ENCODE data around the gene CAMSAP3.

CAMSAP3 gene

GRCh38 chr19:7625763-7626372 is 30.2 kb downstream of the CAMSAP3 start:
- Mint-ChIP-seq H3K27ac (no peak overlapping the region), H3K27me3 (ENCODE audit: low read depth) (no peaks in the 10 kb centered on the region), H3K9me3 (no peaks in the 10 kb centered on the region), H3K36me3 (ENCODE audit: low read depth) (peaks cover 25% of the 10 kb centered on the region), H3K4me3 (no peak overlapping the region), H3K4me1 (ENCODE audit: low read depth) (peaks cover 28% of the 10 kb centered on the region)

- no peak overlapping the region for H3K27ac Mint-ChIP-seq
- H3K36me3 Mint-ChIP-seq (ENCODE audit: low read depth), result peaks cover 20% of the 10 kb centered on the region
- peaks cover 31% of the 10 kb centered on the region for H3K4me1 Mint-ChIP-seq (ENCODE audit: low read depth)
- no peak overlapping the region for H3K4me3 Mint-ChIP-seq
- H3K27me3 Mint-ChIP-seq (ENCODE audit: low read depth), result no peaks in the 10 kb centered on the region
- no peaks in the 10 kb centered on the region for H3K9me3 Mint-ChIP-seq
Measured at GRCh38 chr19:7627166-7627565, 31.5 kb downstream of the CAMSAP3 start.

GRCh38 chr19:7628589-7629311 is 33.1 kb downstream of the CAMSAP3 start:
- H3K4me3 Mint-ChIP-seq, result peak overlapping the region; percentile 99
- no peaks in the 10 kb centered on the region for H3K27me3 Mint-ChIP-seq (ENCODE audit: low read depth)
- H3K4me1 Mint-ChIP-seq (ENCODE audit: low read depth), result peaks cover 31% of the 10 kb centered on the region
- H3K36me3 Mint-ChIP-seq (ENCODE audit: low read depth), result peaks cover 15% of the 10 kb centered on the region
- no peaks in the 10 kb centered on the region for H3K9me3 Mint-ChIP-seq
- H3K27ac Mint-ChIP-seq, result peak overlapping the region; percentile 100

- peaks cover 13% of the 10 kb centered on the region for H3K36me3 Mint-ChIP-seq (ENCODE audit: low read depth)
- peaks cover 31% of the 10 kb centered on the region for H3K4me1 Mint-ChIP-seq (ENCODE audit: low read depth)
- H3K27ac Mint-ChIP-seq, result peak within 1 kb of the TSS; percentile 100
- peak within 1 kb of the TSS; percentile 99 for H3K4me3 Mint-ChIP-seq
- H3K27me3 Mint-ChIP-seq (ENCODE audit: low read depth), result no peaks in the 10 kb centered on the region
- H3K9me3 Mint-ChIP-seq, result no peaks in the 10 kb centered on the region
Measured at GRCh38 chr19:7629347-7630054, 33.8 kb downstream of the CAMSAP3 start, which contains the start of the genes PET100 and XAB2. PET100 (plus strand) TSS chr19:7629793; CDS start chr19:7629834, 41 bp downstream. XAB2 (minus strand) TSS chr19:7629545; CDS start chr19:7629527, 18 bp downstream.

- H3K4me1 Mint-ChIP-seq (ENCODE audit: low read depth), result peaks cover 36% of the 10 kb centered on the region
- H3K9me3 Mint-ChIP-seq, result no peaks in the 10 kb centered on the region
- H3K4me3 Mint-ChIP-seq, result no peak overlapping the region
- no peaks in the 10 kb centered on the region for H3K27me3 Mint-ChIP-seq (ENCODE audit: low read depth)
- peaks cover 11% of the 10 kb centered on the region for H3K36me3 Mint-ChIP-seq (ENCODE audit: low read depth)
- no peak overlapping the region for H3K27ac Mint-ChIP-seq
Measured at GRCh38 chr19:7631577-7631976, 35.9 kb downstream of the CAMSAP3 start.

- Mint-ChIP-seq H3K27ac (no peak overlapping the region), H3K4me1 (ENCODE audit: low read depth) (peaks cover 36% of the 10 kb centered on the region), H3K36me3 (ENCODE audit: low read depth) (peaks cover 9% of the 10 kb centered on the region)
Measured at GRCh38 chr19:7632340-7633203, 36.9 kb downstream of the CAMSAP3 start.

GRCh38 chr19:7633698-7634097 is 38.0 kb downstream of the CAMSAP3 start, which contains the start of gene PCP2:
PCP2 (minus strand) TSS chr19:7633719; CDS start chr19:7633457, 262 bp downstream.
- H3K9me3 Mint-ChIP-seq, result no peaks in the 10 kb centered on the region
- no peak within 1 kb of the TSS for H3K27ac Mint-ChIP-seq
- peaks cover 29% of the 10 kb centered on the region for H3K4me1 Mint-ChIP-seq (ENCODE audit: low read depth)
- H3K36me3 Mint-ChIP-seq (ENCODE audit: low read depth), result peaks cover 9% of the 10 kb centered on the region
- no peaks in the 10 kb centered on the region for H3K27me3 Mint-ChIP-seq (ENCODE audit: low read depth)
- no peak within 1 kb of the TSS for H3K4me3 Mint-ChIP-seq

More at GRCh38 chr19:7632340-7633203, 36.9 kb downstream of the CAMSAP3 start:
- Mint-ChIP-seq H3K9me3 (no peaks in the 10 kb centered on the region), H3K4me3 (no peak overlapping the region), H3K27me3 (ENCODE audit: low read depth) (no peaks in the 10 kb centered on the region)

- H3K4me3 Mint-ChIP-seq, result peak overlapping the region; percentile 81
- peaks cover 23% of the 10 kb centered on the region for H3K4me1 Mint-ChIP-seq (ENCODE audit: low read depth)
- H3K36me3 Mint-ChIP-seq (ENCODE audit: low read depth), result peaks cover 11% of the 10 kb centered on the region
- no peaks in the 10 kb centered on the region for H3K9me3 Mint-ChIP-seq
- peak overlapping the region; percentile 62 for H3K27ac Mint-ChIP-seq
- no peaks in the 10 kb centered on the region for H3K27me3 Mint-ChIP-seq (ENCODE audit: low read depth)
Measured at GRCh38 chr19:7635670-7636069, 40.0 kb downstream of the CAMSAP3 start.

GRCh38 chr19:7636317-7636690 is 40.6 kb downstream of the CAMSAP3 start:
- Mint-ChIP-seq H3K36me3 (ENCODE audit: low read depth) (peaks cover 11% of the 10 kb centered on the region), H3K27me3 (ENCODE audit: low read depth) (no peaks in the 10 kb centered on the region), H3K27ac (peak overlapping the region; percentile 86), H3K9me3 (no peaks in the 10 kb centered on the region), H3K4me3 (peak overlapping the region; percentile 81), H3K4me1 (ENCODE audit: low read depth) (peaks cover 21% of the 10 kb centered on the region)

GRCh38 chr19:7636691-7637373 is 41.2 kb downstream of the CAMSAP3 start, which contains the start of gene STXBP2:
STXBP2 (plus strand) TSS chr19:7637110; CDS start chr19:7637150, 40 bp downstream.
- Mint-ChIP-seq H3K4me1 (ENCODE audit: low read depth) (peaks cover 17% of the 10 kb centered on the region), H3K27me3 (ENCODE audit: low read depth) (no peaks in the 10 kb centered on the region), H3K36me3 (ENCODE audit: low read depth) (peaks cover 11% of the 10 kb centered on the region), H3K4me3 (peak within 1 kb of the TSS; percentile 81), H3K9me3 (no peaks in the 10 kb centered on the region), H3K27ac (peak within 1 kb of the TSS; percentile 86)

GRCh38 chr19:7637374-7638256 is 42.0 kb downstream of the CAMSAP3 start:
- no peaks in the 10 kb centered on the region for H3K9me3 Mint-ChIP-seq
- H3K36me3 Mint-ChIP-seq (ENCODE audit: low read depth), result peaks cover 11% of the 10 kb centered on the region
- H3K27ac Mint-ChIP-seq, result peak overlapping the region; percentile 86
- H3K4me3 Mint-ChIP-seq, result peak overlapping the region; percentile 81
- no peaks in the 10 kb centered on the region for H3K27me3 Mint-ChIP-seq (ENCODE audit: low read depth)
- H3K4me1 Mint-ChIP-seq (ENCODE audit: low read depth), result peaks cover 17% of the 10 kb centered on the region

- H3K27me3 Mint-ChIP-seq (ENCODE audit: low read depth), result no peaks in the 10 kb centered on the region
- no peaks in the 10 kb centered on the region for H3K9me3 Mint-ChIP-seq
- peaks cover 13% of the 10 kb centered on the region for H3K36me3 Mint-ChIP-seq (ENCODE audit: low read depth)
- H3K27ac Mint-ChIP-seq, result peak overlapping the region; percentile 34
- peak overlapping the region; percentile 61 for H3K4me3 Mint-ChIP-seq
- H3K4me1 Mint-ChIP-seq (ENCODE audit: low read depth), result peaks cover 17% of the 10 kb centered on the region
Measured at GRCh38 chr19:7638802-7639465, 43.3 kb downstream of the CAMSAP3 start.

All from T-helper 1 cell treated with Interleukin-12 subunit alpha and Interleukin-12 subunit beta and Interleukin-4 antibody, amounts not matched to agents 30 μg/mL and 1 μg/mL, for 36 hours (primary cell).